Measurements from ENCODE around the gene OR5AK2. TPM values are rescaled to one million over a fixed set of nuclear protein-coding genes. Genes with fewer than 3 reads are reported as not detected.

Gene OR5AK2
- total and polyA plus RNA-seq, 2 donors (not counting 3 experiments of a cell fraction or from before 2014, with no cell fraction given) = not detected

- Histone ChIP-seq H3K9me1 (replicated peaks; ENCODE audit: control insufficient read depth, extremely low read depth, insufficient read depth, low read length) (no peaks in the 10 kb centered on the region), H3K27me3 (ENCODE audit: control insufficient read depth in 2 of 2, insufficient read depth in 2 of 2, low read length in 2 of 2) (no peaks in the 10 kb centered on the region)
These were observed 27.1 kb upstream of the OR5AK2 start for GRCh38 chr11:56961609-56962008.

More at GRCh38 chr11:56961609-56962008, 27.1 kb upstream of the OR5AK2 start:
- no peaks in the 10 kb centered on the region for H3K4me1 ChIP-seq (ENCODE audit: control insufficient read depth, extremely low read depth, insufficient read depth, low read length)
- H4K20me1 ChIP-seq (replicated peaks; ENCODE audit: control insufficient read depth, extremely low read depth, insufficient read depth, low read length) = no peaks in the 10 kb centered on the region
- FAIRE-seq (no peak), DNase-seq (ENCODE audit: low read depth, low spot score) (no peak)
- CTCF ChIA-PET = no interaction called here
- no peaks in the 10 kb centered on the region for H3K79me2 ChIP-seq (ENCODE audit: control insufficient read depth, insufficient read depth, low read length)
- H3K9ac ChIP-seq (replicated peaks; ENCODE audit: extremely low read depth, insufficient read depth, low read length) = no peak overlapping the region
- H3K27ac ChIP-seq (ENCODE audit: insufficient read depth, low read depth, low read length) = no peak overlapping the region
- H3K9me3 ChIP-seq (replicated peaks; ENCODE audit: control insufficient read depth, insufficient read depth, low read length) = no peaks in the 10 kb centered on the region
- dilution Hi-C loops (cut with MboI; ENCODE audit: extremely low pct_ligation_motif_present, low sequenced_read_pairs) = no loop called here
- no peaks in the 10 kb centered on the region for H3K36me3 ChIP-seq (ENCODE audit: control insufficient read depth in 2 of 2, extremely low read depth in 1 of 2, insufficient read depth in 2 of 2, low read length in 2 of 2)
- no TSS peak for BruUV-seq (replicated peaks)
- POLR2A ChIA-PET = no interaction called here
- H3K4me2 ChIP-seq (ENCODE audit: insufficient read depth, low read length) = no peak overlapping the region
- H3K4me3 ChIP-seq (replicated peaks in 1 of 3; ENCODE audit: insufficient read depth in 1 of 3, low read depth in 1 of 3, low read length in 3 of 3) = no peak overlapping the region
- no peak for TF ChIP-seq POLR2A (IDR thresholded peaks at IDR 0.05; ENCODE audit: low read depth, low read length)
- no peak for TF ChIP-seq CTCF (IDR thresholded peaks at IDR 0.05; ENCODE audit: extremely low read depth in 1 of 2, insufficient read depth in 1 of 2, low read depth in 1 of 2, low read length in 2 of 2)
- TF ChIP-seq MYC (IDR thresholded peaks at IDR 0.05; ENCODE audit: low read depth, low read length) = no peak
- no peak for TF ChIP-seq EZH2 (IDR thresholded peaks at IDR 0.05; ENCODE audit: borderline replicate concordance, low read depth, low read length, severe bottlenecking)
- TF ChIP-seq JUN (IDR thresholded peaks at IDR 0.05; ENCODE audit: borderline replicate concordance, insufficient read depth, insufficient read length, low read depth) = no peak
- TF ChIP-seq POLR2AphosphoS5 (IDR thresholded peaks at IDR 0.05; ENCODE audit: insufficient read depth, low read depth, low read length) = no peak
- H2AFZ ChIP-seq (ENCODE audit: low read depth, low read length) = no peak overlapping the region
- intact Hi-C loops (cut with micrococcal nuclease) = no loop called here

Data from endothelial cell of umbilical vein (primary cell).